HepG2 (cell line): ENCODE data around the gene AQP11. TPM values are rescaled to one million over a fixed set of nuclear protein-coding genes. Genes with fewer than 3 reads are reported as not detected.

ENCODE experiments used
- ATRX ChIP-seq: sonication (generic); formaldehyde crosslinking; IDR thresholded peaks from 2 replicates; pipeline ENCODE4 v1.4.0; 2020; ENCODE audit warnings: missing genetic modification reagents, borderline replicate concordance
- CREB1 ChIP-seq, 2 experiments: fragments of 450-650 bp in 1 of 2; IDR thresholded peaks; 2 replicates each; pipeline ENCODE4 v1.6.1; 2016 to 2017; ENCODE audit warnings: control low read depth in 1 of 2, mild to moderate bottlenecking in 1 of 2, missing compliant biosample characterization in 1 of 2, missing genetic modification characterization in 1 of 2
- GABPA ChIP-seq, 2 experiments: IDR thresholded peaks; 2 replicates each; pipeline ENCODE4 v1.6.1; 2011 to 2016; ENCODE audit warnings: low read depth in 2 of 2, low read length in 1 of 2, missing biosample characterization in 1 of 2, missing genetic modification characterization in 1 of 2
- HOXA5 ChIP-seq: sonication (generic); formaldehyde crosslinking; IDR thresholded peaks from 2 replicates; pipeline ENCODE4 v1.4.0; 2020; ENCODE audit warnings: missing genetic modification reagents
- MAFG ChIP-seq: sonication (generic); formaldehyde crosslinking; IDR thresholded peaks from 2 replicates; pipeline ENCODE4 v1.5.1; 2020; ENCODE audit warnings: mild to moderate bottlenecking, missing genetic modification reagents
- MTA1 ChIP-seq: sonication (generic); formaldehyde crosslinking; IDR thresholded peaks from 2 replicates; pipeline ENCODE4 v1.4.0; 2020; ENCODE audit warnings: missing genetic modification reagents, mild to moderate bottlenecking, borderline replicate concordance
- NFE2L2 ChIP-seq: fragments of 150-350 bp; IDR thresholded peaks from 2 replicates; pipeline ENCODE4 v1.6.1; 2014; ENCODE audit warnings: low read length
- NFRKB ChIP-seq: fragments of 450-650 bp; IDR thresholded peaks from 2 replicates; pipeline ENCODE4 v1.6.1; 2017
- NR2C2 ChIP-seq: sonication (generic); formaldehyde crosslinking; IDR thresholded peaks from 2 replicates; pipeline ENCODE4 v1.4.0; 2020; ENCODE audit warnings: missing genetic modification reagents, mild to moderate bottlenecking, moderate library complexity, borderline replicate concordance
- NR2F1 ChIP-seq, 2 experiments: fragments of 450-650 bp in 1 of 2; formaldehyde crosslinking in 1 of 2; IDR thresholded peaks; 2 replicates each; pipeline versions ENCODE4 v1.5.0 to v1.6.1; 2016 to 2020; ENCODE audit warnings: mild to moderate bottlenecking in 1 of 2, missing compliant biosample characterization in 1 of 2, missing genetic modification reagents in 1 of 2, moderate library complexity in 1 of 2
- ZNF354B ChIP-seq: sonication (generic); formaldehyde crosslinking; IDR thresholded peaks from 2 replicates; pipeline ENCODE4 v1.8.0; 2022; ENCODE audit warnings: mild to moderate bottlenecking, missing genetic modification reagents
- ZNF614 ChIP-seq: IDR thresholded peaks from 2 replicates; pipeline ENCODE4 v1.6.1; 2018; ENCODE audit warnings: missing biosample characterization, missing genetic modification reagents, inconsistent platforms, borderline replicate concordance
- ZNF737 ChIP-seq: sonication (generic); formaldehyde crosslinking; IDR thresholded peaks from 2 replicates; pipeline ENCODE4 v1.5.0; 2020; ENCODE audit warnings: missing genetic modification reagents, mild to moderate bottlenecking, borderline replicate concordance
- ZNF749 ChIP-seq: sonication (generic); formaldehyde crosslinking; IDR thresholded peaks from 2 replicates; pipeline ENCODE4 v1.8.0; 2022; ENCODE audit warnings: mild to moderate bottlenecking, missing genetic modification reagents, moderate library complexity, borderline replicate concordance
- ZSCAN20 ChIP-seq: sonication (generic); formaldehyde crosslinking; IDR thresholded peaks from 2 replicates; pipeline ENCODE4 v1.4.0; 2020; ENCODE audit warnings: missing genetic modification reagents, mild to moderate bottlenecking, borderline replicate concordance
- polyA plus RNA-seq, 8 experiments: library from polyadenylated mRNA; depleted of rRNA in 3 of 8; stranded (reverse) in 7 of 8; unstranded in 1 of 8; fragments of >200 nt; fragmentation: Illumina TruSeq in 4 of 8; extraction: Trizol in 4 of 8; gene quantifications; 2 replicates each; pipeline versions ENCODE4 v1.2.1 to v1.2.3, GENCODE V29; 2011 to 2016; ENCODE audit warnings: low read depth in 4 of 8, missing spikeins in 1 of 8, mixed read lengths in 1 of 8; ENCODE audit not compliant: insufficient read depth in 1 of 8
- total RNA-seq, 5 experiments: library from RNA; depleted of rRNA; stranded (reverse); fragments of >200 nt; fragmentation: Illumina TruSeq; extraction: Trizol; gene quantifications; 2 replicates each; pipeline ENCODE4 v1.2.3, GENCODE V29; 2016; ENCODE audit warnings: low read depth in 1 of 5
- TF ChIP-seq, protein P1 (sequence below): IDR thresholded peaks from 2 replicates; pipeline ENCODE4 v1.4.0; 2020; ENCODE audit warnings: mild to moderate bottlenecking, missing genetic modification reagents
- TF ChIP-seq, protein P2 (sequence below): sonication (generic); formaldehyde crosslinking; IDR thresholded peaks from 2 replicates; pipeline ENCODE4 v1.8.0; 2022; ENCODE audit warnings: mild to moderate bottlenecking, missing genetic modification reagents
- TF ChIP-seq, protein P3 (sequence below): sonication (generic); formaldehyde crosslinking; IDR thresholded peaks from 2 replicates; pipeline ENCODE4 v1.5.1; 2020; ENCODE audit warnings: mild to moderate bottlenecking, missing genetic modification reagents, borderline replicate concordance

The AQP11 gene
- total and polyA plus RNA-seq, 2 of the 13 experiments (the other 11 are each of a cell fraction or from before 2014, with no cell fraction given) = 10.4 to 15.3 TPM

DNA sequence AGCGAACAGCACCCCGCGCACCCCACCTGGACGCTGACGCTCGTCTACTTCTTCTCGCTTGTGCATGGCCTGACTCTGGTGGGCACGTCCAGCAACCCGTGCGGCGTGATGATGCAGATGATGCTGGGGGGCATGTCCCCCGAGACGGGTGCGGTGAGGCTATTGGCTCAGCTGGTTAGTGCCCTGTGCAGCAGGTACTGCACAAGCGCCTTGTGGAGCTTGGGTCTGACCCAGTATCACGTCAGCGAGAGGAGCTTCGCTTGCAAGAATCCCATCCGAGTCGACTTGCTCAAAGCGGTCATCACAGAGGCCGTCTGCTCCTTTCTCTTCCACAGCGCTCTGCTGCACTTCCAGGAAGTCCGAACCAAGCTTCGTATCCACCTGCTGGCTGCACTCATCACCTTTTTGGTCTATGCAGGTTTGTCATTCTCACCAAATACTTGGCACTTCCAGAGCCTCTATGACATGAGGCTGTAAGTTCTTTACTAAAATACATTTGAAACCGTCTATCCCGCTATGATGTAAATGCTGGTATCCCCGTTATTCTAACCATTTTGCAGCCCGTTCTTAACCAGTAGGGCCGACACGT, 535 bp downstream of the AQP11 start (continued):
- TF ChIP-seq ATRX (CRISPR knock-in tag) = no peak
- TF ChIP-seq NR2F1 (CRISPR knock-in tag; IDR thresholded peaks at IDR 0.05) = no peak
- TF ChIP-seq NR2C2 (CRISPR knock-in tag) = no peak
- TF ChIP-seq ZNF737 (CRISPR knock-in tag) = peak; percentile 73; the same call in 1 of the 2 replicates
- no peak for TF ChIP-seq ZNF749 (CRISPR knock-in tag)
- 0 out of 2 replicates have a peak, but pooled peaks have one; percentile 41 for TF ChIP-seq HOXA5 (CRISPR knock-in tag)
- TF ChIP-seq, protein P1, sequence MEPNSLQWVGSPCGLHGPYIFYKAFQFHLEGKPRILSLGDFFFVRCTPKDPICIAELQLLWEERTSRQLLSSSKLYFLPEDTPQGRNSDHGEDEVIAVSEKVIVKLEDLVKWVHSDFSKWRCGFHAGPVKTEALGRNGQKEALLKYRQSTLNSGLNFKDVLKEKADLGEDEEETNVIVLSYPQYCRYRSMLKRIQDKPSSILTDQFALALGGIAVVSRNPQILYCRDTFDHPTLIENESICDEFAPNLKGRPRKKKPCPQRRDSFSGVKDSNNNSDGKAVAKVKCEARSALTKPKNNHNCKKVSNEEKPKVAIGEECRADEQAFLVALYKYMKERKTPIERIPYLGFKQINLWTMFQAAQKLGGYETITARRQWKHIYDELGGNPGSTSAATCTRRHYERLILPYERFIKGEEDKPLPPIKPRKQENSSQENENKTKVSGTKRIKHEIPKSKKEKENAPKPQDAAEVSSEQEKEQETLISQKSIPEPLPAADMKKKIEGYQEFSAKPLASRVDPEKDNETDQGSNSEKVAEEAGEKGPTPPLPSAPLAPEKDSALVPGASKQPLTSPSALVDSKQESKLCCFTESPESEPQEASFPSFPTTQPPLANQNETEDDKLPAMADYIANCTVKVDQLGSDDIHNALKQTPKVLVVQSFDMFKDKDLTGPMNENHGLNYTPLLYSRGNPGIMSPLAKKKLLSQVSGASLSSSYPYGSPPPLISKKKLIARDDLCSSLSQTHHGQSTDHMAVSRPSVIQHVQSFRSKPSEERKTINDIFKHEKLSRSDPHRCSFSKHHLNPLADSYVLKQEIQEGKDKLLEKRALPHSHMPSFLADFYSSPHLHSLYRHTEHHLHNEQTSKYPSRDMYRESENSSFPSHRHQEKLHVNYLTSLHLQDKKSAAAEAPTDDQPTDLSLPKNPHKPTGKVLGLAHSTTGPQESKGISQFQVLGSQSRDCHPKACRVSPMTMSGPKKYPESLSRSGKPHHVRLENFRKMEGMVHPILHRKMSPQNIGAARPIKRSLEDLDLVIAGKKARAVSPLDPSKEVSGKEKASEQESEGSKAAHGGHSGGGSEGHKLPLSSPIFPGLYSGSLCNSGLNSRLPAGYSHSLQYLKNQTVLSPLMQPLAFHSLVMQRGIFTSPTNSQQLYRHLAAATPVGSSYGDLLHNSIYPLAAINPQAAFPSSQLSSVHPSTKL (CRISPR knock-in tag) = no peak
- TF ChIP-seq, protein P2, sequence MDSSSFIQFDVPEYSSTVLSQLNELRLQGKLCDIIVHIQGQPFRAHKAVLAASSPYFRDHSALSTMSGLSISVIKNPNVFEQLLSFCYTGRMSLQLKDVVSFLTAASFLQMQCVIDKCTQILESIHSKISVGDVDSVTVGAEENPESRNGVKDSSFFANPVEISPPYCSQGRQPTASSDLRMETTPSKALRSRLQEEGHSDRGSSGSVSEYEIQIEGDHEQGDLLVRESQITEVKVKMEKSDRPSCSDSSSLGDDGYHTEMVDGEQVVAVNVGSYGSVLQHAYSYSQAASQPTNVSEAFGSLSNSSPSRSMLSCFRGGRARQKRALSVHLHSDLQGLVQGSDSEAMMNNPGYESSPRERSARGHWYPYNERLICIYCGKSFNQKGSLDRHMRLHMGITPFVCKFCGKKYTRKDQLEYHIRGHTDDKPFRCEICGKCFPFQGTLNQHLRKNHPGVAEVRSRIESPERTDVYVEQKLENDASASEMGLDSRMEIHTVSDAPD (CRISPR knock-in tag) = no peak
- no peak for TF ChIP-seq ZNF354B (CRISPR knock-in tag)
- TF ChIP-seq CREB1 (IDR thresholded peaks at IDR 0.05) = peak; percentile 41
- TF ChIP-seq CREB1 (CRISPR knock-in tag; IDR thresholded peaks at IDR 0.05) = no peak
- TF ChIP-seq NFRKB = no peak
- TF ChIP-seq NFE2L2 = no peak
- TF ChIP-seq MAFG (CRISPR knock-in tag) = no peak
- no peak for TF ChIP-seq MTA1 (CRISPR knock-in tag)
- TF ChIP-seq ZNF614 (CRISPR knock-in tag) = 0 out of 2 replicates have a peak, but pooled peaks have one; percentile 17
- TF ChIP-seq ZSCAN20 (CRISPR knock-in tag) = no peak
- TF ChIP-seq, protein P3, sequence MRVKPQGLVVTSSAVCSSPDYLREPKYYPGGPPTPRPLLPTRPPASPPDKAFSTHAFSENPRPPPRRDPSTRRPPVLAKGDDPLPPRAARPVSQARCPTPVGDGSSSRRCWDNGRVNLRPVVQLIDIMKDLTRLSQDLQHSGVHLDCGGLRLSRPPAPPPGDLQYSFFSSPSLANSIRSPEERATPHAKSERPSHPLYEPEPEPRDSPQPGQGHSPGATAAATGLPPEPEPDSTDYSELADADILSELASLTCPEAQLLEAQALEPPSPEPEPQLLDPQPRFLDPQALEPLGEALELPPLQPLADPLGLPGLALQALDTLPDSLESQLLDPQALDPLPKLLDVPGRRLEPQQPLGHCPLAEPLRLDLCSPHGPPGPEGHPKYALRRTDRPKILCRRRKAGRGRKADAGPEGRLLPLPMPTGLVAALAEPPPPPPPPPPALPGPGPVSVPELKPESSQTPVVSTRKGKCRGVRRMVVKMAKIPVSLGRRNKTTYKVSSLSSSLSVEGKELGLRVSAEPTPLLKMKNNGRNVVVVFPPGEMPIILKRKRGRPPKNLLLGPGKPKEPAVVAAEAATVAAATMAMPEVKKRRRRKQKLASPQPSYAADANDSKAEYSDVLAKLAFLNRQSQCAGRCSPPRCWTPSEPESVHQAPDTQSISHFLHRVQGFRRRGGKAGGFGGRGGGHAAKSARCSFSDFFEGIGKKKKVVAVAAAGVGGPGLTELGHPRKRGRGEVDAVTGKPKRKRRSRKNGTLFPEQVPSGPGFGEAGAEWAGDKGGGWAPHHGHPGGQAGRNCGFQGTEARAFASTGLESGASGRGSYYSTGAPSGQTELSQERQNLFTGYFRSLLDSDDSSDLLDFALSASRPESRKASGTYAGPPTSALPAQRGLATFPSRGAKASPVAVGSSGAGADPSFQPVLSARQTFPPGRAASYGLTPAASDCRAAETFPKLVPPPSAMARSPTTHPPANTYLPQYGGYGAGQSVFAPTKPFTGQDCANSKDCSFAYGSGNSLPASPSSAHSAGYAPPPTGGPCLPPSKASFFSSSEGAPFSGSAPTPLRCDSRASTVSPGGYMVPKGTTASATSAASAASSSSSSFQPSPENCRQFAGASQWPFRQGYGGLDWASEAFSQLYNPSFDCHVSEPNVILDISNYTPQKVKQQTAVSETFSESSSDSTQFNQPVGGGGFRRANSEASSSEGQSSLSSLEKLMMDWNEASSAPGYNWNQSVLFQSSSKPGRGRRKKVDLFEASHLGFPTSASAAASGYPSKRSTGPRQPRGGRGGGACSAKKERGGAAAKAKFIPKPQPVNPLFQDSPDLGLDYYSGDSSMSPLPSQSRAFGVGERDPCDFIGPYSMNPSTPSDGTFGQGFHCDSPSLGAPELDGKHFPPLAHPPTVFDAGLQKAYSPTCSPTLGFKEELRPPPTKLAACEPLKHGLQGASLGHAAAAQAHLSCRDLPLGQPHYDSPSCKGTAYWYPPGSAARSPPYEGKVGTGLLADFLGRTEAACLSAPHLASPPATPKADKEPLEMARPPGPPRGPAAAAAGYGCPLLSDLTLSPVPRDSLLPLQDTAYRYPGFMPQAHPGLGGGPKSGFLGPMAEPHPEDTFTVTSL (CRISPR knock-in tag) = 0 out of 2 replicates have a peak, but pooled peaks have one; percentile 36
- TF ChIP-seq GABPA (IDR thresholded peaks at IDR 0.05; ENCODE audit: low read depth, low read length) = no peak
- TF ChIP-seq GABPA (CRISPR knock-in tag; IDR thresholded peaks at IDR 0.05; ENCODE audit: low read depth) = 0 out of 2 replicates have a peak, but pooled peaks have one; percentile 37
